GM21737 (cell line): ENCODE data around the gene RD3L.
"Not testable (repeated sequence)": the region's sequence is repeated elsewhere in the genome, so short reads cannot be mapped to it uniquely, and the experiment has no call there.

ENCODE experiments used
- ATAC-seq: cut with Tn5 transposase; IDR thresholded peaks from one replicate; pipeline ENCODE4 v1.9.1; 2021; ENCODE audit warnings: mild to moderate bottlenecking, moderate library complexity; ENCODE audit not compliant: unreplicated experiment

Gene RD3L

GRCh38 chr14:103941973-103942736 lies at the start of gene RD3L:
Gene RD3L, minus strand, starts transcription at chr14:103942529. Its CDS starts 834 bp downstream, at chr14:103941695.
- no peak for ATAC-seq

GRCh38 chr14:103989964-103990363 lies 47.6 kb upstream of the RD3L start:
- no peak for ATAC-seq

GRCh38 chr14:103989034-103989433 lies 46.7 kb upstream of the RD3L start:
- ATAC-seq: no peak

- ATAC-seq: no peak
These were observed 41.9 kb upstream of the RD3L start for GRCh38 chr14:103984196-103984595.

GRCh38 chr14:103980623-103981238 lies 38.4 kb upstream of the RD3L start:
- ATAC-seq: not testable (repeated sequence)

GRCh38 chr14:103974575-103974974 lies 32.2 kb upstream of the RD3L start:
- no peak for ATAC-seq

- no peak for ATAC-seq
These were observed 31.0 kb upstream of the RD3L start for GRCh38 chr14:103973354-103973753.

GRCh38 chr14:103969961-103970360 lies 27.6 kb upstream of the RD3L start:
- no peak for ATAC-seq

GRCh38 chr14:103966631-103967030 lies 24.3 kb upstream of the RD3L start:
- no peak for ATAC-seq

GRCh38 chr14:103961928-103962578 lies 19.7 kb upstream of the RD3L start:
- ATAC-seq: no peak

- ATAC-seq: no peak
These were observed 18.2 kb upstream of the RD3L start for GRCh38 chr14:103960457-103961055.

- no peak for ATAC-seq
These were observed 6.9 kb upstream of the RD3L start for GRCh38 chr14:103949131-103949790.

- no peak for ATAC-seq
These were observed 6.1 kb upstream of the RD3L start for GRCh38 chr14:103948442-103948841.

GRCh38 chr14:103946975-103947374 lies 4.6 kb upstream of the RD3L start:
- ATAC-seq: no peak

- ATAC-seq: no peak
These were observed 1.3 kb upstream of the RD3L start for GRCh38 chr14:103943673-103944072.

GRCh38 chr14:103941462-103941861 lies 867 bp downstream of the RD3L start:
- ATAC-seq: no peak

- ATAC-seq: no peak
These were observed 7.2 kb downstream of the RD3L start for GRCh38 chr14:103935102-103935501.

- ATAC-seq: no peak
These were observed 9.4 kb downstream of the RD3L start for GRCh38 chr14:103932791-103933490.

- ATAC-seq: no peak
These were observed 10.9 kb downstream of the RD3L start for GRCh38 chr14:103931422-103931821.

- ATAC-seq: no peak
These were observed 12.2 kb downstream of the RD3L start for GRCh38 chr14:103930051-103930604.
